ENCODE data around the gene CDH5.
"Not testable (repeated sequence)": the region's sequence is repeated elsewhere in the genome, so short reads cannot be mapped to it uniquely, and the experiment has no call there.

DNA sequence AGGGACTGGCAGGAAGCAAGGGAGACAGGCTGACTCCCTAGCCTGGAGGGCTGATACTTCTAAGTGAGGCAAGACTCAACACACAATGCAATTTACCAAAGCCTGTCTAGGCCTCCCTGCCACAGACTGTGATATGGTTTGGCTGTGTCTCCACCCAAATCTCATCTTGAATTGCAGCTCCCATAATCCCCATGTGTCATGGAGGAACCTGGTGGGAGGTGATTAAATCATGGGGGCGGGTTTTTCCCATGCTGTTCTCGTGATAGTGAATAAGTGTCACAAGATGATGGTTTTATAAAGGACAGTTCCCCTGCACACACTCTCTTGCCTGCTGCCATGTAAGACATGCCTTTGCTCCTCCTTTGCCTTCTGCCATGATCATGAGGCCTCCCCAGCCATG is 35.0 kb upstream of the CDH5 start:
- not testable (repeated sequence) for TF ChIP-seq CTCF (conservative IDR thresholded peaks at IDR 0.05; ENCODE audit: low read depth, low read length); EZH2 (IDR thresholded peaks at IDR 0.05; ENCODE audit: low read length, unreplicated experiment); EZH2phosphoT487 (IDR thresholded peaks at IDR 0.05; ENCODE audit: borderline replicate concordance, low read length)

All from PC-3 (cell line).